HG03196 (cell line): ENCODE results near the gene CXorf58.
"Not testable (repeated sequence)": the region's sequence is repeated elsewhere in the genome, so short reads cannot be mapped to it uniquely, and the experiment has no call there.

Experiments
- ATAC-seq: cut with Tn5 transposase; IDR thresholded peaks from one replicate; pipeline ENCODE4 v1.9.1; 2021; ENCODE audit not compliant: unreplicated experiment

CXorf58 gene, protein sequence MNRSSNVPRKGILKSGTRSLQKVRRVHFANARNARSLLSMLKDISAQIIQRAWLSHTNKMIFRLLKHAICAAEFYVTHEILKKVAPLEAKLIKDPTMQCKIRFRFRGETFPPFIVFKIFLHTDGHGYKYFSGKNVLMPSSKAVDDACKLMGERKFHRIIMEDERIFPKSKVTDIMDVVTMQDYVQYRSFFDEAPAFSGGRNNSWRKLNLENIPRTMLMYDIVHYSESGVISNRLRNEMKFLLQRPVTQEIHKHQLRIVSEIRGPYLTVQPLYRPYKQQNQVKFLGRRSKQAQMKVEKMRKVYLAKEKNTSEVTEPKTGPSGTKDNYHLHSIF

DNA sequence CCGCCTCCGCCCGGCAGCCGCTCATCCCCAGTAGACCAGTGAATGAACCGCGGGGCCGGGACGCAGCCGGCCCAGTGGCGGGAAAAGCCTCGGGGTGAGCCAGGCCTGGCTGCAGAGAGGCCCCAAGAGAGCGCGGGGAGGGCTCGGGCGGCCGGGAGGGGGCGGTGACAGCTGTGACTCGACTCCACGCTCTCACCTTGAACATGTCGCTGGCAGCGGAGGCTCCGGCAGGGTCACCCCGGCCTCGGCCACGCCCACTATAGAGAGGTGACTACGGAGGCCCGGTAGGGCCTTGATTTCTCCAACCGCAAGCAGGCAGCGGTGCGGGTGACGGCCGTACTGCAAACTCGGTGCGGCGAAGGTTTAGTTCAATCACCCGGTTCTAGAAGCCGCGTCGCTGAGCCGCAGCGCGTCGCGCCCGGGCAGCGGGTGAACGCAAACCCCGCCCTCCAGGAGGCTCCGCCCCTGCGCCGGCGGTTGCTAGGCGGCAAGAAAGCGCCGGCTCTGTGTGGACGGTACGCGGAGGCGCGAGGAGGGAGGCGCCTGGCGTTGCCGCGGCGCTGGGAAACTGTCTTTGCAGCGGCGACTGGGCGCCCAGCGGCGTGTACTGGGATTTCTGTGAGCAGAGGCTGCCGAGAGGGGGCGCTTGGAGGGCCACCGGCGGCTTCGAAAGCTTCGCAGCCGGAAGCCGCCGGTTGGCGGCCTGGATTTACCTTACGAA is at the start of gene CXorf58, which contains the start of gene APOO:
CXorf58 (plus strand) TSS at position 509 of the 721 bp plus-strand sequence. CDS start 2,297 bp downstream, outside the sequence.
APOO (minus strand) TSS at position 441 of the 721 bp plus-strand sequence; CDS start at position 205, 236 bp downstream.
- peak; percentile 92 for ATAC-seq

DNA sequence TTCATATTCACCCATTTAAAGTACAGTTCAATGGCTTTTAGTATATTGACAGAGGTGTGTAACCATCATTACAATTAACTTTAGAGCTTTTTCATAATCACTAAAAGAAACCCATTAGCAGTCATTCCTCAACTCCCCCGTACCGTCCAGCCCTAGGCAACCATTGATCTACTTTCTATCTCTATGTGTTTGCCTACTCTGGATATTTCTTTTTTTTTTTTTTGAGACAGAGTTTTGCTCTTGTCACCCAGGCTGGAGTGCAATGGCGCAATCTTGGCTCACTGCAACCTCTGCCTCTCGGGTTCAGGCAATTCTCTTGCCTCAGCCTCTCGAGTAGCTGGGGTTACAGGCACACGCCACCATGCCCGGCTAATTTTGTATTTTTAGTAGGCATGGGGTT is 48.6 kb upstream of the CXorf58 start:
- ATAC-seq, result not testable (repeated sequence)

DNA sequence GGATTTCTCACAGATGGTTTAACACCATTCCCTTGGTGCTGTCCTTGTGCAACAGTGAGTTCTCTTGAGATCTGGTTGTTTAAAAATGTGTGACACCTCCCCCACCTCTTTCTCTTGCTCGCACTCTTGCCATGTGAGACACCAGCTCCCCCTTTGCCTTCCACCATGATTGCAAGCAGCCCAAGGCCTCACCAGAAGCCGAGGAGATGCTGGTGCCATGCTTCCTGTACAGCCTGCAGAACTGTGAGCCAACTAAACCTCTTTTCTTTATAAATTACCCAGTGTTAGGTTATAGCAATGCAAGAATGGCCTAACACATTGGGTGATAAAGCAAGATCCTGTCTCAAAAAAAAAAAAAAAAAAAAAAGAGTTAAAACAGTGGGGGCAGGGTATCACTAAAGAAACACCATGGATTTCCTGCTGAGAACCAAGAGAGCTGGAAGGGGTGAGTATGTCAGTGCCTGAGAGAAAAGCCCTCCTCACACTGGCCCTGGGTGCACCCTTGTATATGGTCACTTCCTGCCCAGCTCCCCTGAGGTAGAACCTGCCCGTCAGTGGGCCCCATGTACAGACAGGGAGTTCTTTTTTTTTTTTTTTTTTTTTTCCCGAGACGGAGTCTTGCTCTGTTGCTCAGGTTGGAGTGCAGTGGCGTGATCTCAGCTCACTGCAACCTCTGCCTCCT is 46.5 kb upstream of the CXorf58 start:
- ATAC-seq, result no peak

DNA sequence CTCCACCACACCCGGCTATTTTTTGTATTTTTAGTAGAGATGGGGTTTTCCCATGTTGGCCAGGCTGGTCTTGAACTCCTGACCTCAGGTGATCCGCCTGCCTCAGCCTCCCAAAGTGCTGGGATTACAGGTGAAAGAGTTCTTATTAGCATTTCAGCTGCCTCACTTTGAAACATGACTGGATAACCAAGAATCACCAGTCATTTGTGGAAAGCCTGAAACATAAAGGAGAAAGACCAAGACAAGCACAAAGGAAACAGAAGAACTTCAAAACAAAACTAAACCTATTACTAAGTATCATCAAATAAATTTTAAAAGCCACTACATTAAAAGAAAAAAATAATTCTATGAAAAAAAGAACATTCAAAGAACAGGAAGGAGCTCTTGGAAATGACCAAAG is 45.9 kb upstream of the CXorf58 start:
- not testable (repeated sequence) for ATAC-seq

DNA sequence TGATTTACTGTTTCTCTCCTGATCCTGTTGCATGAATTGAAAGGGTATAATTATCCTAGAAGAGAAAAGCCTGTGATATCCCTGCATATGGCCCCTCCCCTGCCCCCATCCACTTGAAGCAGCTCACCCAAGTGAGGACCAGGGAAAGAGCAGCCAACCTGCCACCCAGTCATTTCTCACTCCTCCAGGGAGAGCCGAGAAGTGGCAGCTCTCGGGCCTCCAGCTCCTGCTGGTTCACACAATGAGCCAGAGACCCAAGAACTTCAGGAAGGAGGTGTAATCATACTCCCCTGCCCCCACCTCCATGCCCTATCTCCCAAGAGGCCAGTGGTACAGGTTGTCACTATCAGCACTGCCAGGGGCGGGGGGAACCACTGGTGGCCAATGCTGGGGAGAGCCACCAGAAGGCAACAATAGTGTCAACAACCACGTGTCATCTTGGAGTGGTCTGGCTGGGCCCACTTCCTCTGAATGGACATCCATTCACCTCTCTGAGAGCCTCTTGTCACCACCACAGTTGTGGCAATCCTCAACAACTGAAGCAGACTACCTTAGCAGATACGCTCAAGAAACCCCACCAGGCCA is 43.0 kb upstream of the CXorf58 start:
- no peak for ATAC-seq

DNA sequence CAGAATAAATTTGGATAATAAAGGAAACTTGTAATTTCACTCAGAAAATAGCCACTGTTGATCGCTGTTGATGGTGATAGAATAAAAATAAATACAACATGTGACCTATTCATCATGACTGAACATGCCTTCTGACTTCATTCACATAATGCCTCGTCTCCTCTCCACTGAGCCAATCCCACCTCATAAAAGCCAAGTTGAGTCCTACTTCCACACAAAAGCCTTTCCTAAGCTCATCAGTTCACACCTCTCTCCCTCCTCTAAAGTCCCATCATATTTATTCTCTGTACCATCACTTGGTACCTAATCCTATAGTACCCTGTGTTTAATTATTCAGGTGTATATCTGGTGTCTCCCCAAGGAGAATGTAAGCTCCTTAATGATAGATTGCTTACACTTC is 37.8 kb upstream of the CXorf58 start:
- no peak for ATAC-seq

DNA sequence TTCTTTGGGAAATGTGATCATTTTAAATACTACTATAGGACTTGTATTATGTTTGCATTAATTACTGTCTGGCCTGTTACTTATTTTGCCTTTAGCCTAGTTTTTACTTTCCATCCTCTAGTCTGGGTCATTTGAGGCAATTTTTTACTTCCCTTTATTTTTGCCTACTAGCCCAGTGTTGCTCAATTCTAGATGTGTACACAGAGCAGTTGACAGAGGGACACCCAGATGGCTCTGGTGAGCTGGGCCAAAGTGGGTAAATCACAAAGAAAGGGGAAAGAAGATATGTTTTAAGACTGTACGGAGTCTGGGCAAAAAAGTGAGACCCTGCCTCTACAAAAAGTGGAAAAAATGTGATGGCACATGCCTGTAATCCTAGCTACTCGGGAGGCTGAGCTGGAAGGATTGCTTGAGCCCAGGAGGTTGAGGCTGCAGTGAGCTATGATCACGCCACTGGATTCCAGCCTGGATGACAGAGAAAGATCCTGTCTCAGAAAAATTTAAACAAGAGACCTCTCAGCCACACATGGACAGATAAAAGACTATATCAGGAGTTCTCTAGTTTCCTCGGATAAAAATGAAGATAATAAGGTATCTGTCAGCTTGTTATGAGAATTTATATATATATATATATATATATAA is 35.8 kb upstream of the CXorf58 start:
- ATAC-seq, result no peak

DNA sequence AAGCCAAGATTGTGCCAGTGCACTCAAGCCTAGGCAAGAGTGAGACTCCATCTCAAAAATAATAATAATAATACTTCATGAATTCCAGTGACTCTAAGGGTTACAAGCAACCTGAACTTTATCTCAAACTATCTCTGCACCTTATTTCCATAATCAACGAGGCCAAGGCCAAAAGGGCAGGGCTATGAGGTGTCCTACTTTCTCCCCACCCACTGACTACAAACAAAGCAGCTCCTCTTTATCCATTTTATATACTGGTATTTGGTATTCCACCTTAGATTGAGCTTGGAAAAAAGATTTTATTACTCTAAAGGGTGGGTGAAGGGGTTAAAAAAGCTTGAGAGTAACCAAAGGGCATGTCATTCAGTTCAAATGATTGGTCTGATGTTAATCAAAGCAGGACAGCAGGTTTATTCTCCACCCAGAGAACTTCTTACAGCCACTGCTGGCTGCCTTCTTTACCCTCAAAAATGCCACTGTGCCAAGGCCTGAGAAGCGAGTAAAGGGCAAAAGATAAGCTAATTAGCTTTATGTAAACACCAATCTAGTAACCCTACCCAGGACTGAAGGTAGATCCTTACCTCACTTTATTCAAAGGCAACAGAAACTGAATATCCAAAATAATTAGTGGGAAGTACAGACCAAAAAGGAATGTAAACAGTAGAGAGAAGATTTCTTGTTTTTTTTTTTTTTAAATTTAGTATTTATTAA is 28.3 kb upstream of the CXorf58 start:
- ATAC-seq, result no peak

DNA sequence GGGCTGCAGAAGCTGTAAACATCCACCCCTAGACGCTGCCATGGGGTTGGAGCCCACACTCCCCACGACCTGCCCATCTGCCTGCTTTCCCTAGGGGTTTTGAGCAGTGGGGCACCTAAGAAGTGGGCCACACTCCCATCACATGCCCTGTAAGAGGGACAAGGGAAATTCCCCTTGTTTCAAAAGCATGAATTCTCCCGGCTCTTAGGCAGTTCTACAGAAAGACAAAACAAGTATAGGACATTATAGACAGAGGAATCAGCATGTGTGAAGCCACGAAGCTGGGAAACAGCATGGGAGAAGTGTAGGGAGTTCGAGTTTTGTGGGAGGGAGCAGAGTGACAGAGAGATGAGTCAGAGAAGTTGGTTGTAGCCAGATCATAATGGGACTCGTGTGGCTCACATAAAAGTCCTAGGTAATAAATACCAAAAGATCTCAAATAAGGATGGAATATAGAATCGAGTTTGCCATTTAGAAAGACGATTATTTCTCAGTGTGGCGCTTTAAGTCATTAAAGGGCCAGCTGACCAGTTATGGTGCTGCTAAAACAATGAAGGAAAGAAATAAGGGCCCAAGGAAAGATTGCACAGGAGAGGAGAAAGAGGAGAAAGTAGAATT is 24.0 kb upstream of the CXorf58 start:
- ATAC-seq, result no peak

DNA sequence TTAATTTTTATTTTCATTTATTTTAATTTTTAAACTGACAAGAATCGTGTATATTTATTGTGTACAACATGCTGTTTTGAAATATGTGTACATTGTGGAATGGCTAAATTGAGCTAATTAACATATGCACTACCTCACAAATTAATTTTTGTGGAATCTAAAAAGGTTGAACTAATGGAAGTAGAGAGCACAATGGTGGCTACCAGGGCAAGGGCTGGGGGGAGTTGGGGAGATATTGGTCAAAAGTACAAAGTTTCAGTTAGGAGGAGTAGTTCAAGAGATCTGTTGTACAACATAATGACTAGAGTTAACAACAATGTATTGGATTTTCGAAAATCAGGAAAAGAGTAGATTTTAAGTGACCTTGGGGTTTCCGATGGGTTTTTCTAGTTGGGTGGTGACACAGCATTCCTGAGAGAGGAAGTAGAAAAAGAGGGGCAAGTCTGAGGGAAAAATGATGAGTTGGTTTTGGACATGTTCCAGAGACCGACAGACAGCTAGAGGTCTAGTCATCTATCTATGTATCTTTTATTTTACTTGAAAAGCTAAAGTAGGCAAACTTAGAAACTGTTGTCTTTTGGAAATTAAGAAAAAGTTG is 23.3 kb upstream of the CXorf58 start:
- no peak for ATAC-seq

DNA sequence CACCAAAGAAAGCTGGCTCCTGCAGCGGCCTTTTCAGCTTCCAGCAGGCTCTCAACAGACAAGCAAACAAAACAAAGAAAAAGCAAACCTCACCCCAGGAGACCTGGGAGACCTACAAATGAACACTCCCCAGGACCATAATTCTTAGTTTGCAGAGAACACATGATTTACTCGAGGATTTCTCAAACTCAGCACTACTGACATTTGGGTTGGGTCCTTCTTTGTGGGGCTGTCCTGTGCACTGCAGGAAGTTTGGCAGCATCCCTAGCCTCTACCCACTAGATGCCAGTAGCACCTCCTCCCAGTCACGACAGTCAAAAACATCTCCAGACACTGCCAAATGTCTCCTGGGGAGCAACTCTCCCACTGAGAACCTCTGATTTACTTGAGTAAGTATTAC is 22.0 kb upstream of the CXorf58 start:
- ATAC-seq, result no peak

DNA sequence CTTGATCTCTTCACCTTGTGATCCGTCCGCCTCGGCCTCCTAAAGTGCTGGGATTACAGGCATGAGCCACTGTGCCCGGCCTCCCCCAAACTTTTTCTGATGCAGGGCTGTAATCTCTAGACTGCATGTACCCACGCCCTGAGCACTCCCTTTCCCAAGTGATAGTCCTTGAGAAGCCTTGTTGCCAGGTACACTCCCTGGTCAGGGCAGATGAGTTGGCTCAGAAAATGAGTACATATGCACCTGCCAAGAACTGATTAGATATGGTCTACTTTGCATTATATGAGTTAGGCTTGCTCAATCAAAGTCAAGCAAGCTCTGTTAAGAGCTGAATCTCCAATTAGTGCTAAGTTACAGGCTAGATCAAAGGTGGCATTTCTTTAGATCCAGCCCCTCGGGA is 20.4 kb upstream of the CXorf58 start:
- ATAC-seq, result no peak

DNA sequence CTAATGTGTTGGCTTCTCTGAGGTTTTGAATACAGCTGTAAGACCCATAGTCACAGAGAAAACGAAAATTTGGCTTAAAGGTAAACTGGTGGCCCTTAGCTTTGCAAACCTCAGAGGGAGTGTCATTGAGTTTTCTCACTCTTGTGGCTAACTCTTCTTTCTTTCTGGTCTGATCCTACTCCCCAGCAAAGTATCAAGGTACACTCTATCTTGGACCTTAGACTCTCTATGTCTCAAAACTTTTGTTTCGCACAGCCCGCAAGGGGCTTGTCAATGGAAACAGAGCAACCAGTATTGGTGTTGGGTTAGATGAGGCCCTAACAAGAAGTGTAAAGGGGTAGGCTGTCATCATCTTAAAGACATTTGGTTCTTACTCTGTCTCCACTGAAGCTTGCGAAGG is 19.9 kb upstream of the CXorf58 start:
- no peak for ATAC-seq

DNA sequence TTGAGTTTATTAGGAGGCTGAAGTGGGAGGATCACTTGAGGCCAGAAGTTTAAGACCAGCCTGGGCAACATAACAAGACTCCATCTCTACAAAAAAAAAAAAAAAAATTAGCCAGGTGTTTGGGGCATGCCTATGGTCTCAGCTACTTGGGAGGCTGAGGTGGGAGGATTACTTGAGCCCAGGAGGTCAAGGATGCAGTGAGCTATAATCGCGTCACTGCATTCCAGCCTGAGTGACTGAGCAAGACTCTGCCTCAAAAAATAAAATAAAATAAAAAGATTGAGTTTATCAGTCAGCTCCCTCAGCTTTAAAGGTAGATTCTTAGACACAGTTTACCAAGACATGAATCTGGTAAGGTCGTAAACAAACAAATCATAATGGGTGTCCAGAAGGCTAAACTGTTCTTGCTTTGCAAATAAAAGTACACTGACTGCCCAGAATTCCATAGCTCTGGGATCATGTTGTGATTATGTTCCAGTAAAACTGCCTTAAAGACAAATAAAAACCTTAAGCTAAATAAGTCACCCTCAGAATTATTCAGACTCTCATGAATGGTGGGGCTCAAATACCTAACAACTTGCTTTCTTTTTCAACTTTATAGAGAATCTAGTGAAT is 18.8 kb upstream of the CXorf58 start:
- no peak for ATAC-seq

DNA sequence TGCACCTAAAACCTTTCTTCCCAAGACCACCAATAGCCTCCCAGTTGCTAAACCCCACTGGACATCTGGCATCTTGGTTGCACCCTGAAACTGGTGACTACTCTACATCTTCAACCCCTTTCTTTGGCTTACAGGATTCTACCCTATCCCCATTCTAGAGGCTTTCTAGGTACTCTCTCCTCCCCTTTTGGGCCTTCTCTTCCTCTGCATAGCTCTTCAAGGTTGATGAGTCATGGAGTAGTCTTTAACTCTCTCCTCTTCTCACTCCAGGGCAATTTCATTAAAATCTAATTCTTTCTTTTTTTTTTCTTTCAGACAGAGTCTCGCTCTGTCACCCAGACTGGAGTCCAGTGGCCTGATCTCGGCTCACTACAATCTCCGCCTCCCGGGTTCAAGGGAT is 16.9 kb upstream of the CXorf58 start:
- ATAC-seq, result no peak

DNA sequence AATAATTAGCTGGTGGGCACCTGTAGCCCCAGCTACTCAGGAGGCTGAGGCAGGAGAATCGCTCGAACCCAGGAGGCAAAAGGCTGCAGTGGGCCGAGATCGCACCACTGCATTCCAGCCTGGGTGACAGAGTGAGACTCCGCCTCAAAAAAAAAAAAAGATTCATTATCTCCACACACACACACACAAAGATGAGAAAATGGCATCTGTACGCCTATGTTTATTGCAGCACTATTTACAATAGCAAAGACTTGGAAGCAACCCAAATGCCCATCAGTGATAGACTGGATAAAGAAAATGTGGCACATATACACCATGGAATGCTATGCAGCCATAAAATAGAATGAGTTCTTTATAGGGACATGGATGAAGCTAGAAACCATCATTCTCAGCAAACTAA is 12.8 kb upstream of the CXorf58 start:
- ATAC-seq, result not testable (repeated sequence)

DNA sequence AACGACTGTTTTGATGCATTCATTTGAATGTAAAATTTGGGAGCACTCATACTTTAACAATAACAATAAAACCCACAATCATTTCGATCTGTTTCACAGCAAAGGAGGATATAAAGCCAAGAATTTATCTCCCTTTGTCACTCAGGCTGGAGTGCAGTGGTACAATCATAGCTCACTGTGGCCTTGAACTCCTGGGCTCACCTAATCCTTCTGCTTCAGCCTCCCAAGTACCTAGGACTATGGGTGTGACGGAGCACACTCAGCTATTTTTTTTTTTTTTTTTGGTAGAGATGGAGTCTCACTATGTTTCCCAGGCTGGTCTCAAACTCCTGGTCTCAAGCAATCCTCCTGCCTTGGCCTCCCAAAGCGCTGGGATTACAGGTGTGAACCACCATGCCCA is 11.3 kb upstream of the CXorf58 start:
- not testable (repeated sequence) for ATAC-seq

DNA sequence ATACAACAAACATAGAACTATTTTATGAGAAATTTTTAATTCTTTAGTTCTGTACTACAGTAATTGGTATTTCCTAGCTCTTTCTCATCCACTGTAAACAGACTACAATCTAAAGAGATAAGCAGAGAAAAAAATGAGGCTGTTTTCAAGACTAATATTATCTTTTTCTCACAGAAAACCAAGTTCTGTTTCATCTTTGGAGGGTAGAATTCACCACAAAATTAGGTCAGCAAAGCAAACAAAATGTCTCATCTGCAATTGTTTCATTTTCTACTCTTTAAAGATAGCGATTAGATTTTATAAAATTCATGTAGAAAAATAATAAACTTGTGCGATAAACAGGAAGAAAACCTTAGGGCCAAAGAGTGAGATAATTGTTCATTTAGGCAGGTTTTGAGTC is 10.8 kb upstream of the CXorf58 start:
- no peak for ATAC-seq

DNA sequence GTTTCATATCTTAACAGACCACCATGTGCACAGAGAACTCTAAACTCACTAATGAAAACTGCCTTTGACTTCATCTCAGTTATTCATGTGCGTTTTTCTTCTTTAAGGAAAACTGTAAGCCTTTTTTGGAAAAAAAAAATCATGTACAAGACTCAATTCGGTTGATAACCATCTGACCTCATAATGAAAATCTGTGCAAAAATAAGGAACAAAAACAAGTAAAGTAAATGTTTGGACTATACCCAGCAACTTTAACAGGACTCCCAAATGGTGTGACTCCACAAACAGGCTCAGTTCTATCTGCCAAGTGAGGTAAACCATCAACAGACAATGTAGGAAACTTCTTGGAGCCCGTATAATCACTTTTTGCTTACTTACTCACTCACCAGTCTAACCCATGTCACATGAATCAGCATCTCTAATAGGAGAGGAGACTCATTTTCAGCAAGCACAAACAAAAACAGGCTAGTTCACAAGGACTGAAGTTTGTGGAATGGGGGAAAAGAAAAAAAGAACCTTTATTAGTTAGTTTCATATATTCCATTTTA is 9.3 kb upstream of the CXorf58 start:
- ATAC-seq, result no peak
